Skin epidermis (tissue), 12 donors: ENCODE results near the gene DHX29.
A peak's percentile ranks its signal among the peaks of the same experiment; 100 is the strongest.

Experiments used
- H3K27ac ChIP-seq, 21 experiments: fragments of 200-600 bp; sonication (generic) in 11 of 21; one replicate each; pipeline ENCODE4 v1.5.0; 2020; ENCODE audit warnings: mild to moderate bottlenecking in 3 of 21, inconsistent platforms in 2 of 21, moderate library complexity in 2 of 21
- H3K4me3 ChIP-seq, 7 experiments: fragments of 200-600 bp; sonication (generic) in 2 of 7; one replicate each; pipeline ENCODE4 v1.5.0; 2020; ENCODE audit warnings: inconsistent platforms in 2 of 7, mild to moderate bottlenecking in 2 of 7, moderate library complexity in 1 of 7

DHX29 gene, protein sequence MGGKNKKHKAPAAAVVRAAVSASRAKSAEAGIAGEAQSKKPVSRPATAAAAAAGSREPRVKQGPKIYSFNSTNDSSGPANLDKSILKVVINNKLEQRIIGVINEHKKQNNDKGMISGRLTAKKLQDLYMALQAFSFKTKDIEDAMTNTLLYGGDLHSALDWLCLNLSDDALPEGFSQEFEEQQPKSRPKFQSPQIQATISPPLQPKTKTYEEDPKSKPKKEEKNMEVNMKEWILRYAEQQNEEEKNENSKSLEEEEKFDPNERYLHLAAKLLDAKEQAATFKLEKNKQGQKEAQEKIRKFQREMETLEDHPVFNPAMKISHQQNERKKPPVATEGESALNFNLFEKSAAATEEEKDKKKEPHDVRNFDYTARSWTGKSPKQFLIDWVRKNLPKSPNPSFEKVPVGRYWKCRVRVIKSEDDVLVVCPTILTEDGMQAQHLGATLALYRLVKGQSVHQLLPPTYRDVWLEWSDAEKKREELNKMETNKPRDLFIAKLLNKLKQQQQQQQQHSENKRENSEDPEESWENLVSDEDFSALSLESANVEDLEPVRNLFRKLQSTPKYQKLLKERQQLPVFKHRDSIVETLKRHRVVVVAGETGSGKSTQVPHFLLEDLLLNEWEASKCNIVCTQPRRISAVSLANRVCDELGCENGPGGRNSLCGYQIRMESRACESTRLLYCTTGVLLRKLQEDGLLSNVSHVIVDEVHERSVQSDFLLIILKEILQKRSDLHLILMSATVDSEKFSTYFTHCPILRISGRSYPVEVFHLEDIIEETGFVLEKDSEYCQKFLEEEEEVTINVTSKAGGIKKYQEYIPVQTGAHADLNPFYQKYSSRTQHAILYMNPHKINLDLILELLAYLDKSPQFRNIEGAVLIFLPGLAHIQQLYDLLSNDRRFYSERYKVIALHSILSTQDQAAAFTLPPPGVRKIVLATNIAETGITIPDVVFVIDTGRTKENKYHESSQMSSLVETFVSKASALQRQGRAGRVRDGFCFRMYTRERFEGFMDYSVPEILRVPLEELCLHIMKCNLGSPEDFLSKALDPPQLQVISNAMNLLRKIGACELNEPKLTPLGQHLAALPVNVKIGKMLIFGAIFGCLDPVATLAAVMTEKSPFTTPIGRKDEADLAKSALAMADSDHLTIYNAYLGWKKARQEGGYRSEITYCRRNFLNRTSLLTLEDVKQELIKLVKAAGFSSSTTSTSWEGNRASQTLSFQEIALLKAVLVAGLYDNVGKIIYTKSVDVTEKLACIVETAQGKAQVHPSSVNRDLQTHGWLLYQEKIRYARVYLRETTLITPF (N-terminal part only)

DNA sequence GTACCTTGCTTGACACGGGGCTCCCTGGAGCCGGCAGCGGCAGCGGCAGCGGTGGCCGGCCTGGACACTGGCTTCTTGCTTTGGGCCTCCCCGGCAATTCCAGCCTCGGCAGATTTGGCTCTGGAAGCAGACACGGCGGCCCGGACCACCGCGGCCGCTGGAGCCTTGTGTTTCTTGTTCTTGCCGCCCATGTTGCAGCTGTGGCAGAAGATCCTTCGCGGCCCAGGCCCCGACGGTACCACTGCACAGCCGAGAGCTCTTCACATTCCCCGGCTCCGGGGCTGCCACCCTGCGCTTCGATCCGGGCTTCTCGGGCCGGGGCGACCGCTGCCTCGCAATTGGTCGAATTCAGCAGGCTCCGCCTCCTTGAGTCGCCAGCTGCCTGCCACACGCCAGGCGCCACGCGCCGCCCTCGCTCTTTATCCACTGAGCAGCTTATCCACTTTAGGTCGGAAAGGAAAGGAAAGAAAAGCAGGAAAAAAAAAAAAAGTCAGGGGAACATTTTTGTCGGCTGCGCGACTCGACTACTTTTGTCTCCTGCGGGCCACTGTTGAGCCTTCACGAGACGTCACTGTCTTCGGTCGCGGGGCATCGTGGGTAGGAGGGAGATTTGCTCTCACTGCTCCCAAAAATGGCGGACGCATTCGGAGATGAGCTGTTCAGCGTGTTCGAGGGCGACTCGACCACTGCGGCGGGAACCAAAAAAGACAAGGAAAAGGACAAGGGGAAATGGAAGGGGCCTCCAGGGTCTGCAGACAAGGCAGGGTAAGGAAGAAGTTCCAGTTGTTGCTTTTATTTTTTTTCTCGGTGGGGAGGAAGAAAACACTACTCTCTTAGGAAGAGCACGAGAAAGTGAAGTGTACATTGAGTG is at the start of gene DHX29, which contains the start of gene MTREX:
TSS of gene DHX29 (minus strand) at position 312 of the 871 bp plus-strand sequence. CDS start at position 191, 121 bp downstream.
TSS of gene MTREX (plus strand) at position 607 of the 871 bp plus-strand sequence. CDS start at position 632, 25 bp downstream.
- Histone ChIP-seq H3K4me3 (peak within 1 kb of the TSS; percentile 74 to 93 (median 82)), H3K27ac (peak within 1 kb of the TSS; percentile 61 to 97 (median 93))

DNA sequence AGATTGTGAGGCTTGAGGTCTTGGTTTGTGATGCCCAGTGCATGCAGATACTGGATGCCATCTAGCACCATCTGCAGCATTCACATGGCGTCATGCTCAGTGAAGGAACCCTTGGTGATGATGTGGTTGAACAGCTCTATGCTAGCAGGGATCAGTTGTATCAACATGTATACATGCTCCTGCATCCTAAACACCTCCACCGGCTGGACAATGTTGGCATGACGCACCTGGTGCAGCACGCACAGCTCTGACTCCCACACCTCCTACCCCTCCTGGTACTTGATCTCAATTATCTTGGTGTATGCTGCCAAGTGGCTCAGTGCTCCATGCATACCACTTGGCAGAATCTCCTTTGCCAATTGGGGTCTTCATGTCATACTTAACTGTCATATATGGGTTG is 49.4 kb upstream of the DHX29 start:
- Histone ChIP-seq H3K27ac (no peak overlapping the region), H3K4me3 (no peak overlapping the region)

DNA sequence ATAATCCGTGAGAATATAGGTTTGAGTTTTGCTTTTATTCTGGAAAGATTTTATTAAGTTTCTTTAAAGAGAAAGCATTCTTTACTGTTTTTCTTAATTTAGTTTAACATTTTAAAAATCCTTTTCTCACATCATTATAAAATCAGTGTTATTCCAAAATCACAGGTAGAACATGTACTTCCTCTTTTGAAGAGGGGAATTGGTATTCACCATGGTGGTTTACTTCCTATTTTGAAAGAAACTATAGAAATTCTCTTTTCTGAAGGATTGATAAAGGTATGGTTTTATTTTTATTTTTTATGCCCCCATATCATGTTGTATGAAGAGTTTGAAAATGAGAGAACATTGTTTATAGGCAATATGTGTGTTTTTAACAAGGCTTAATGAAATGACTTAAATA is 43.3 kb upstream of the DHX29 start:
- Histone ChIP-seq H3K4me3 (no peak overlapping the region), H3K27ac (no peak overlapping the region)

DNA sequence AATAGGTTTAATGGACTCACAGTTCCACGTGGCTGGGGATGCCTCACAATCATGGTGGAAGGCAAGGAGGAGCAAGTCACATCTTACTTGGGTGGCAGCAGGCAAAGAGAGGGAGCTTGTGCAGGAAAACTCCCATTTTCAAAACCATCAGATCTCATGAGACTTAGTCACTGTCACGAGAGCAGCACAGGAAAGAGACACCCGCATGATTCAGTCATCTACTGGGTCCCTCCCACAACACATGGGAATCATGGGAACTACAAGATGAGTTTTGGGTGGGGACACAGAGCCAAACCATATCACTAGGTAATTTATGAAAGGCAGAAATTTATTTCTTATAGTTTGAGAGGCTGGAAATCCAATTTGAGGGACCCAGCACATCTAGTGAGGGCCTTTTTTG is 40.3 kb upstream of the DHX29 start:
- H3K4me3 ChIP-seq, result no peak overlapping the region

DNA sequence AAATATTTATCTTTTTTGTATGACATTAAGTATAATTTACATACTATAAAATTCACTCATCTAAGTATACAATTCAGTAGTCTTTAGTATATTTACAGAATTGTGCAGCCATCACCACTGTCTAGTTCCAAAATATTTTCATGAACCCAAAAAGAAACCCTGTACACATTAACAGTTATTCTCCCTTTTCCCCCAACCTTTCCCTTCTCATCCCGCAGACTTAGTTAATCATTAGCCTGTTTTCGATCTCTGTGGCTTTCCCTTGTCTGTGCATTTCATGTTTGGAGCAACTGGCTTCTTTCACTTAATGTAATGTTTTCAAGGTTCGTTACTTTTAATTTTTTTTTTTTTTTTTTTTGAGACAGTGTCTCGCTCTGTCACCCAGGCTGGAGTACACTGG is 37.8 kb upstream of the DHX29 start:
- no peak overlapping the region for H3K27ac ChIP-seq

More for the DNA sequence above, 40.3 kb upstream of the DHX29 start:
- H3K27ac ChIP-seq, result no peak overlapping the region

DNA sequence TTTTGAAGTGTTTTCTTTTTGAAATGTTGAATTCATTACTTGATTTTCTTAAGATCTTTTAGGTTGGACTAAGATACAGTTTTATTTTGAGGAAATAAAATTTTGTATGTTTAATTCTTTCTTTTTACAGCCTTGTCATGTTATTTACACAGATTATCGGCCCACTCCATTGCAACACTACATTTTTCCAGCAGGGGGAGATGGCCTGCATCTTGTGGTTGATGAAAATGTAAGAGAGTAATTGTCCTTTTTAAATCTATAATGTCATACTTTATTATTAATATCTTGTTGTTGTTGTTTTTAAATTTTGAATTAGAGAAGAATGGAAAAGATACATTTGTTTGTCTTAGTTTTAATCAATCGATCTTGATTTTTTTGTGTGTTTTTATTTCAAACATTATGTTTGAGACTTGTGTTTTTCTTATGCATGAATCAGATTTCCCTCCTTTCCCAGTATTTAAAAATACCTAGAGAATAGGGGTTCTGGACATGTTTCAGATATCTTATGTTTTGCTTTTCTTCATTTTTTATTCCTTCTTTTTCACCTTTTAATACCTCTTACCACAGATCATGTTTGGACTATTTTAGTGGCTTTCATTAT is 37.0 kb upstream of the DHX29 start:
- H3K27ac ChIP-seq, result peak overlapping the region in 1 of 21 experiments; percentile 5
- H3K4me3 ChIP-seq, result no peak overlapping the region

More for the DNA sequence above, 37.8 kb upstream of the DHX29 start:
- no peak overlapping the region for H3K4me3 ChIP-seq

DNA sequence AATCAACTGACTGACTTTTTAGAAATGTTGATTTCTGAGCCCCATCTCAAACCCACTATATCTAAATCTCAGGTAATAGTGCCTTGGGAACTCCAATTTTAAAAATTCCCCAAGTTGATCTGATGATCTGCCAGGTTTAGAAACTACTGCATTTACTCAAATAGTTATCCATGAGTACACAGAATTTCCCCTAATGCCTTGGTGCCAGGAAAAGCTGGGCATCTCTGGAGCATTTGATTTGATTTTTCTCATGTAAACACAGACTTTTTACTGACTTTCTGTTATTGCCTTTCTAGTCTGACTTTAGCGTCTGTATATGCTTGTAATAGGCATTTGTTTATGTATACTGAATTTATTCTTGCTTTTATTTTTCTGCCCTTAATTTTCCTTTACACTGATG is 36.1 kb upstream of the DHX29 start:
- no peak overlapping the region for H3K4me3 ChIP-seq
- H3K27ac ChIP-seq, result peak overlapping the region in 1 of 21 experiments; percentile 5

DNA sequence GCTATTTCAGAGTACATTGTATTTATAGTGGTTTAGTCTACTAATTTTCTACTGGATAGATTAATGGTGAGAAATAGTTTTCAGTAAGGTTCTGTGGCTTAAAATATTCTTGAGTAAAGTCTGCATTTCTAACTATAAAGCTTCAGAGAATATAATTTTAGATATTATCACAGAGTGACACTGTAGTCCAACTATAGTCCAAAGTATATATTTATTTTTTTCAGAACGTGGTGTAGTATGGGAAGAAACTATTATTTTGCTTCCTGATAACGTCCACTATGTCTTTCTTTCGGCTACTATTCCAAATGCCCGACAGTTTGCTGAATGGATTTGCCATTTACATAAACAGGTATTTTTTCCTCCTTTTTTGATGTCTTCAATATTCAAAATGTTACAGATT is 35.6 kb upstream of the DHX29 start:
- H3K27ac ChIP-seq, result no peak overlapping the region

DNA sequence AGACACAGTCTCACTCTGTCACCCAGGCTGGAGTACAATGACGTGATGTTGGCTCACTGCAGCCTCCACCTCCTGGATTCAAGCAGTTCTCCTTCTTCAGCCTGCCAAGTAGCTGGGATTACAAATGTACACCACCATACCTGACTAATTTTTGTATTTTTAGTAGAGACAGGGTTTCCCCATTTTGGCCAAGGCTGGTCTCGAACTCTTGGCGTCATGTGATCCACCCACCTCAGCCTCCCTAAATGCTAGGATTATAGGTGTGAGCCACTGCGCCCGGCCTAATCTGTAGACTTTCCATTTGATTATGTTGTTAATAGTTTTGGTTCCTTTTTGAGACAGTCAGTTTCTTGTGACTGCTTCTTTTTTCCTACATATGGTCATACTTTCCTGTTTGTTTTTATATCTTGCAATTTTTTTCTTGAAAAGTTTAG is 31.3 kb upstream of the DHX29 start:
- Histone ChIP-seq H3K4me3 (no peak overlapping the region), H3K27ac (no peak overlapping the region)

More for the DNA sequence above, 35.6 kb upstream of the DHX29 start:
- H3K4me3 ChIP-seq, result no peak overlapping the region

DNA sequence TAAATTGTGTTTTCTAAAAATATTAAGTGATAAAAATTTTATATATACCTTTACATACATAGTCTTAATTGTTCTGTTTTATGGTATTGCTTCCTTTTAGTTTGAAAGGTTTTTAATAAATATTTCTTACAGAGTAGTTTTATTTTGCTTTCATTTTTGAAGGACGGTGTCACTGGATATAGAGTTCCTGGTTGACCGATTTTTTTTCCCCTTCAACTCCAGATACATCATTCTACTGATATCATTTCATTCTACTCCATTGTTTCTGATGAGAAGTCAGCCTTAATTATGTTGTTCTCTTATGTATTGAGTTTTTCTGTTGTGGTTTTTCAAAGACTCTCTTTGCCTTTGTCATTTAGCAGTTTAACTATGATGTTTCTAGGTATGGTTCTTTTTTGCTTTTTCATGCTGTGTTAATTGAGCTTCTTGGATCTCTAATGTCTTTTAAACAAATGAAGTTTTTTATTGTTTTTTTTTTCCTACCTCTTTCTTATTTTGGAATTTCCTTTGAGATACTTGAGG is 30.7 kb upstream of the DHX29 start:
- Histone ChIP-seq H3K27ac (no peak overlapping the region), H3K4me3 (no peak overlapping the region)

DNA sequence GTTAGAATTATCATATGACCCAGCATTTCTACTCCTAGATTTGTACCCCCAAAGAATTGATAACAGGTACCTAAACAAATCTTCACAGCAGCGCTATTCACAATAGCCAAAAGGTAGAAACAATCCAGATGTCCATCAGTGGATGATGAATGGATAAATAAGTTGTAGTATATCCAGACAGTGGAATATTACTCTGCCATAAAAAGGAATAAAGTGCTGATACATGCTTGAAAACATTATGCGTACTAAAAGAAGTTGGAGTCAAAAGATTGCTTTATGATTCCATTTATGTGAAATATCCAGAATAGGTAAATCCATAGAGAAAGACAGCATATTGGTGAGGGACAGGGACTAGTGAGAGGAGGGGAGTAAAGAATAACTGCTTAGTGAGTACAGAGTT is 26.3 kb upstream of the DHX29 start:
- no peak overlapping the region for H3K27ac ChIP-seq
- no peak overlapping the region for H3K4me3 ChIP-seq

DNA sequence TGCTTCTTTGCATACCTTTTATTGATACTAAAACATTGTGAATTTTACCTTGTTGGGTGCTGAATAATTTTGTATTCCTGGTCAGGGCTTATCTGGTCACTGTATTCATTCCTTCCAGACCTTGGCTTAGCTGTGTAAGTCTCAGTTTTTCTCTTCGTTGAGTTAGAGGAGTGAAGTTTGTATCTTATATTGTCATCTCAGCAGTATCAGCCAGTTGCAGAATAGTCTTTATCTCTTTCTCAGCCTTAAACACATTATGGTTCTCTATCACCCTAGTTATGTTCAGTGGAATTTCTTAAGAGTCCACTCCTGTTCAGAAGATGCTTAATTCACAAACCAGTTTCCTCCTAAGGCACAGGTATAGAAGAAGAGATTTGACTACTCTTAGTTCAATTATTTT is 25.5 kb upstream of the DHX29 start:
- H3K4me3 ChIP-seq, result no peak overlapping the region
- H3K27ac ChIP-seq, result no peak overlapping the region

DNA sequence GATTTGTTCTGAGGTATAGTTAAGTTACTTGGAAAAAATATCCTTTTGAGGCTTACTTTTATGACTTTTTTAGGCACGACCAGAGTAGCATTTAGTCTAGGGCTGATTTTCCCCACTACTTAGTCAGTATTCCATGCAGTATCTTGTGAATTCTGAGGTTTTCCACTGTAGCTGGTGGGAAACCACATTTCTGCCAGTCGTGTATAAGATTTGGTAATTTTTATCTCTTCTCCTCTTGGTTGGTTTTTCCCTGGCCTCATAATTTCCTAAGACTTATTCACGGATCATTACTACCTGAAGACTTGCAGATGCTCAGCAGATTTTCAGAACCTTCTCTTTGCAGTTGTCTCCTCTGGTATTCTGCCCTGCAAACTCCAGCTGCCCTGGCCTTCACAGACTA is 23.8 kb upstream of the DHX29 start:
- Histone ChIP-seq H3K27ac (no peak overlapping the region), H3K4me3 (no peak overlapping the region)

DNA sequence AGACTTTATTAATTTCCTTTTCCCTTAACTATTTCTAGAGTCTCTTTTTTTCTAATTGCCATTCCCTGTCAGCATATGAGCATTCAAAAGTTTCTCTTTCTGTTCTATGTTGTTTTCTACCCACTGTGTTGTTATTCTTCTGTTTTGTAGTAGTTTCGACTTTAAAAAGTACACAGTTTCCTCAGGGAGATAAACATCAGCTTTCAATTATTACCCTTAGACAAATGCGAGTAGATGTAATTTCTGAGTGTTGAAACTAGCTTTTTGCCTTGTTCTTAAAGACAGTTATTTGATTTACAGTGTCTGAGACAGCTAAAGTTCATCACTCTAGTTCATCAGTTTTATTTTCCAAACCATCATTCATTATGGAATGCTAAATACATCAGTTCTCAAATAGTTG is 19.8 kb upstream of the DHX29 start:
- peak overlapping the region in 1 of 21 experiments; percentile 27 for H3K27ac ChIP-seq

DNA sequence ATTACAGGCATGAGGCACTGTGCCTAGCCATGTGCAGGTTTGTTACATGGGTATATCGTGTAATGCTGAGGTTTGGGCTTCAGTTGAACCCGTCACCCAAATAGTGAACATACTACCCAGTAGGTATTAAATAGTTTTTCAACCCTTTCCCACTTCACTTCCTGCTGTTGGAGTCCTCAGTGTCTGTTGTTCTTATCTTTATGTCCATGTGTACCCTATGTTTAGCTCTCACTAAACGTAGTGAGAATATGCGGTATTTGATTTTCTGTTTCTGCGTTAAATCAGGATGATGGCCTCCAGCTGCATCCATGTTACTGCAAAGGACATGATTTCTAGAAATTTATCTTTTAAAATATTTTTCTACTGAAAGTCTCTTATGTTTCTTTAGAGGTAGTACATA is 18.1 kb upstream of the DHX29 start:
- Histone ChIP-seq H3K27ac (no peak overlapping the region), H3K4me3 (no peak overlapping the region)

More for the DNA sequence above, 19.8 kb upstream of the DHX29 start:
- H3K4me3 ChIP-seq, result no peak overlapping the region

DNA sequence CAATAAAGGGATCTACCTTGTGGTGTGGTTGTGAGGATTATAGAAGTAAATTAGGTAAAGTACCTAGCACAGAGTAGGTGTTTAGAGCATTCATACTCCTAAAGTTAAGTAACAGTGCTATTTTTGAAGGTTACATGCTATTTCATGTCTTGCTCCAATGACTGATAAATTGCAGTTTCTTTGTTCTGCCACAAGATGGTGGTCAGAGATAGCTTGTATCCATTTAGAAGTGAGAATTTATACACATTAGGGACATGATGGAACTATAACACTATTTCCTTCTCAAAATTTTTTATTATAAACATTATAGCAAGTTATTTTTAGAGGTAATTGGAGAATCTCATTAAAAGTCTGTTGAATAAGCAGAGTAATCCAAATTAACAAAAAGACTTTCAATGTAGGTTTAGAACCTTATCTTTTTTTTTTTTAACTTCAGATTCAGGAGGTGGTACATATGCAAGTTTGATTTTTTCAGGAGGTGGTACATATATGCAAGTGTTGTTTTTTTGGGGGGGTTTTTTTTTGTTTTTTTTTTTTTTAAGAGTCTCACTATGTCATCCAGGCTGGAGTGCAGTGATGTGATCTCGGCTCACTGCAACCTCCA is 17.4 kb upstream of the DHX29 start:
- Histone ChIP-seq H3K27ac (no peak overlapping the region), H3K4me3 (no peak overlapping the region)

DNA sequence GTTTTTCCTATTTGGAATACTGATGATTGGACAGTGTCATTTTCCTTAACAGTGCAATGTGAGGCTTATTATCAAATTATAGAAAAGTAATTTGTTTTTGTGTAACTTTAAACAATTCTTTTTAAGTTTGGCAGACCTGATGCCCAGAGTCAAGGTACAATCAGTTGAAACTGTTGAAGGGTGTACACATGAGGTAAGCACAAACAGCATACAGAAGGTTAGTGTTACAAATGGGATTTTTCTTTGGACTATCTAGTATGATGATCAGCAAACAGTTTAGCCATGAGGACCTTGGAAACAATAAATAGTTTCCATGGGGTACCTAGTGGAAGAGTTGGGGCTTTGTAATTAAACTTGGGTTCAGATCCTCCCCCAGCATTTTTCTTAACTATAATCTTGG is 16.5 kb upstream of the DHX29 start:
- no peak overlapping the region for H3K27ac ChIP-seq
- no peak overlapping the region for H3K4me3 ChIP-seq

DNA sequence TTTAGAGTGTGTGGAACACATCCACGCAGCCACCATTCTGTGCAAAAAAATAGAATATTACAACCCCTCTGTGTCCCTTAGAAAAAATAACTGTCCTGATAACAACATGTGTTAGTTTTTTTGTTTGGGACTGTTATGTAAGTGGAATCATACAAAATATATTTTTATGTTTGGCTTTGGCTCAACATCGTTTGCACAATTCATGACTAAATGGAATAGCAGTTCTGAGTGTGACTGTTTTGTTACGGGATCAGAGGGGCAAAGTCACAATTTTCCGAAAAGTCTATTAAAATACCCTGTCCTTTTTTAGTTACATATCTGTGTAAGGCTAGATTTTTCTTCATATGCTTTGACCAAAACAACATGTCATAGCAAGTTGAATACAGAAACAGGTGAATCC is 13.1 kb upstream of the DHX29 start:
- Histone ChIP-seq H3K4me3 (no peak overlapping the region), H3K27ac (peak overlapping the region in 3 of 21 experiments; percentile 32 to 53 (median 43))
